Skin of body (tissue), 2 donors: ENCODE data around the gene C9. TPM values are rescaled to one million over a fixed set of nuclear protein-coding genes. Genes with fewer than 3 reads are reported as not detected.
"Not testable (repeated sequence)": the region's sequence is repeated elsewhere in the genome, so short reads cannot be mapped to it uniquely, and the experiment has no call there.

ENCODE experiments used
- DNase-seq: peaks from one replicate; lab custom pipeline; 2025; lab: John Stamatoyannopoulos, UW
- total RNA-seq: library from RNA; depleted of rRNA; stranded (reverse); fragments of >200 nt; gene quantifications from one replicate; pipeline ENCODE4 v1.2.3, GENCODE V29; 2014

The C9 gene
- total RNA-seq, 1 donor from 2014 or later = 0.10 TPM

GRCh38 chr5:39331861-39332381 lies 32.4 kb downstream of the C9 start:
- peak; percentile 94 for DNase-seq

- DNase-seq = peak; percentile 2
These were observed 35.6 kb downstream of the C9 start for GRCh38 chr5:39328731-39329130.

- no peak for DNase-seq
These were observed 40.8 kb downstream of the C9 start for GRCh38 chr5:39323542-39323941.

- DNase-seq = no peak
These were observed 44.9 kb downstream of the C9 start for GRCh38 chr5:39319395-39319794.

GRCh38 chr5:39316464-39316863 lies 47.8 kb downstream of the C9 start:
- DNase-seq = not testable (repeated sequence)

- no peak for DNase-seq
These were observed 48.3 kb downstream of the C9 start for GRCh38 chr5:39315995-39316394.

- no peak for DNase-seq
These were observed 49.7 kb downstream of the C9 start for GRCh38 chr5:39314591-39314990.

GRCh38 chr5:39309534-39309933 lies 54.8 kb downstream of the C9 start:
- no peak for DNase-seq

- DNase-seq = no peak
These were observed 61.8 kb downstream of the C9 start for GRCh38 chr5:39302472-39302871.

GRCh38 chr5:39301406-39301805 lies 62.9 kb downstream of the C9 start:
- no peak for DNase-seq

- DNase-seq = no peak
These were observed 64.3 kb downstream of the C9 start for GRCh38 chr5:39299962-39300361.

- DNase-seq = no peak
These were observed 69.6 kb downstream of the C9 start for GRCh38 chr5:39294736-39295135.

- DNase-seq = no peak
These were observed 79.7 kb downstream of the C9 start for GRCh38 chr5:39284552-39284951.

- DNase-seq = peak; percentile 19
These were observed 81.0 kb downstream of the C9 start for GRCh38 chr5:39283231-39283818.

GRCh38 chr5:39282561-39282960 lies 81.7 kb downstream of the C9 start:
- DNase-seq = no peak

- not testable (repeated sequence) for DNase-seq
These were observed 88.4 kb downstream of the C9 start for GRCh38 chr5:39275865-39276264.

- DNase-seq = no peak
These were observed 89.8 kb downstream of the C9 start for GRCh38 chr5:39274398-39275085.

- DNase-seq = no peak
These were observed 90.9 kb downstream of the C9 start for GRCh38 chr5:39273314-39273954.

GRCh38 chr5:39272869-39273231 lies 91.4 kb downstream of the C9 start:
- DNase-seq = not testable (repeated sequence)

- DNase-seq = no peak
These were observed 94.0 kb downstream of the C9 start for GRCh38 chr5:39270225-39270848.

- no peak for DNase-seq
These were observed 97.1 kb downstream of the C9 start for GRCh38 chr5:39267186-39267585.

GRCh38 chr5:39266442-39266841 lies 97.9 kb downstream of the C9 start:
- DNase-seq = no peak
